ENCODE measurements around the gene PKIB.

Gene PKIB

GRCh38 chr6:122754191-122754731 is 144.1 kb downstream of the PKIB start:
- H3K4me2 ChIP-seq (ENCODE audit: low read length) = no peak overlapping the region
- no peak overlapping the region for H3K9ac ChIP-seq (ENCODE audit: low read length)
- H4K20me1 ChIP-seq (ENCODE audit: insufficient read depth, low read length) = no peaks in the 10 kb centered on the region
- no peak overlapping the region for H3K4me3 ChIP-seq (ENCODE audit: low read length)
- TF ChIP-seq, protein P1, sequence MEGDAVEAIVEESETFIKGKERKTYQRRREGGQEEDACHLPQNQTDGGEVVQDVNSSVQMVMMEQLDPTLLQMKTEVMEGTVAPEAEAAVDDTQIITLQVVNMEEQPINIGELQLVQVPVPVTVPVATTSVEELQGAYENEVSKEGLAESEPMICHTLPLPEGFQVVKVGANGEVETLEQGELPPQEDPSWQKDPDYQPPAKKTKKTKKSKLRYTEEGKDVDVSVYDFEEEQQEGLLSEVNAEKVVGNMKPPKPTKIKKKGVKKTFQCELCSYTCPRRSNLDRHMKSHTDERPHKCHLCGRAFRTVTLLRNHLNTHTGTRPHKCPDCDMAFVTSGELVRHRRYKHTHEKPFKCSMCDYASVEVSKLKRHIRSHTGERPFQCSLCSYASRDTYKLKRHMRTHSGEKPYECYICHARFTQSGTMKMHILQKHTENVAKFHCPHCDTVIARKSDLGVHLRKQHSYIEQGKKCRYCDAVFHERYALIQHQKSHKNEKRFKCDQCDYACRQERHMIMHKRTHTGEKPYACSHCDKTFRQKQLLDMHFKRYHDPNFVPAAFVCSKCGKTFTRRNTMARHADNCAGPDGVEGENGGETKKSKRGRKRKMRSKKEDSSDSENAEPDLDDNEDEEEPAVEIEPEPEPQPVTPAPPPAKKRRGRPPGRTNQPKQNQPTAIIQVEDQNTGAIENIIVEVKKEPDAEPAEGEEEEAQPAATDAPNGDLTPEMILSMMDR (IDR thresholded peaks at IDR 0.05; ENCODE audit: low read depth, low read length) = no peak
- H3K27ac ChIP-seq (ENCODE audit: low read length) = no peak overlapping the region
- no peaks in the 10 kb centered on the region for H3K36me3 ChIP-seq (replicated peaks; ENCODE audit: low read depth, low read length)
- no peaks in the 10 kb centered on the region for H3K27me3 ChIP-seq (ENCODE audit: low read depth, low read length)
- peaks cover 10% of the 10 kb centered on the region for H3K4me1 ChIP-seq (ENCODE audit: low read length)
- H3K79me2 ChIP-seq (ENCODE audit: low read length) = no peaks in the 10 kb centered on the region
- H2AFZ ChIP-seq (ENCODE audit: low read depth, low read length) = no peak overlapping the region
- no peaks in the 10 kb centered on the region for H3K9me3 ChIP-seq (ENCODE audit: insufficient read depth, low read length)

DNA sequence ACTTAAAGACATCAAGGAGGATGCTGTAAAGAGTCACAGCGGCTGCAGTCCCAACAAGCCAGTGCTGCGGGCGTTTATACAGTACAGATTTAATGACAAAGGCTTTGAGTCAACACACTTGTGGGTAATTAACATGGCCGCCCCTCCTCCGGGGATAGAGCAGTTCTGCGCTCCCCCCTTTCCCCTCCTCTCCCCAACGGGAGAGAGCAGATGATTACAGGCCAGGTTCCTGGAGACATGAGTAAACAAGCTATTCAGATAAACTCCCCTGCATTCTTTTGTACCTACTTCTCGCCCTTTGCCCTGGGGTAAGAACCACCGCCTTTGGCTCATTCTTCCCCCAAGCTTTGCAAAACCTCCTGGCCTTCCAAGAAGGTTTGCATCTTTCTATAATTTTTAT is 145.7 kb downstream of the PKIB start:
- no peaks in the 10 kb centered on the region for H3K9me3 ChIP-seq (ENCODE audit: insufficient read depth, low read length)
- no peaks in the 10 kb centered on the region for H3K36me3 ChIP-seq (replicated peaks; ENCODE audit: low read depth, low read length)
- no peak overlapping the region for H2AFZ ChIP-seq (ENCODE audit: low read depth, low read length)
- H3K4me1 ChIP-seq (ENCODE audit: low read length) = peaks cover 12% of the 10 kb centered on the region
- H3K4me2 ChIP-seq (ENCODE audit: low read length) = no peak overlapping the region
- H3K4me3 ChIP-seq (ENCODE audit: low read length) = no peak overlapping the region
- no peak overlapping the region for H3K27ac ChIP-seq (ENCODE audit: low read length)
- no peak overlapping the region for H3K9ac ChIP-seq (ENCODE audit: low read length)
- no peaks in the 10 kb centered on the region for H3K27me3 ChIP-seq (ENCODE audit: low read depth, low read length)
- no peaks in the 10 kb centered on the region for H3K79me2 ChIP-seq (ENCODE audit: low read length)
- no peaks in the 10 kb centered on the region for H4K20me1 ChIP-seq (ENCODE audit: insufficient read depth, low read length)
- TF ChIP-seq, protein P1 (IDR thresholded peaks at IDR 0.05; ENCODE audit: low read depth, low read length) = no peak
- no peak for TF ChIP-seq EZH2phosphoT487 (IDR thresholded peaks at IDR 0.05; ENCODE audit: low read depth)

DNA sequence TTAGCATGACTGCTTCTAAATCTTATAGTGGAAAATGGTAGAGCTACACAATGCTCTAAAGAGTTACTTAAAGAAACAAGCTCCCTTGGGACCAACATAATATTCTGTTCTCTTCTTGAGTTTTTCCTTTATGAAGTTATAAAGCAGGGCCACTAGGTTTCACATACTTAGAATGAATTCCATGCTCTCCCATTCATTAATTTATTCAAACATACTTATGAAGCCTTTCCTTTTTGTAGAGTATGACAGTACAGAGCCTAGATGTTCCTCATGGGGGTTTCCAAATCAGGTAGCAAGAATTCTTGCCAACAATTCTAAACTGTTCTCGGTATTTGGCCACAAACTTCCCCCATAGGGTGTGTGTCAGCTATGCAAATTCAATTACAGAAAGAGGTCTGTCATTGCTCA is 148.7 kb downstream of the PKIB start:
- Histone ChIP-seq H3K4me1 (ENCODE audit: low read length) (peaks cover 7% of the 10 kb centered on the region), H2AFZ (ENCODE audit: low read depth, low read length) (no peak overlapping the region), H3K79me2 (ENCODE audit: low read length) (no peaks in the 10 kb centered on the region), H4K20me1 (ENCODE audit: insufficient read depth, low read length) (no peaks in the 10 kb centered on the region), H3K4me2 (ENCODE audit: low read length) (0 out of 2 replicates have a peak overlapping the region, but pooled peaks have one; percentile 0), H3K9ac (ENCODE audit: low read length) (no peak overlapping the region), H3K4me3 (ENCODE audit: low read length) (no peak overlapping the region), H3K36me3 (replicated peaks; ENCODE audit: low read depth, low read length) (no peaks in the 10 kb centered on the region), H3K9me3 (ENCODE audit: insufficient read depth, low read length) (no peaks in the 10 kb centered on the region), H3K27me3 (ENCODE audit: low read depth, low read length) (no peaks in the 10 kb centered on the region), H3K27ac (ENCODE audit: low read length) (no peak overlapping the region)
- TF ChIP-seq, protein P1 (IDR thresholded peaks at IDR 0.05; ENCODE audit: low read depth, low read length) = no peak
- no peak for TF ChIP-seq EZH2phosphoT487 (IDR thresholded peaks at IDR 0.05; ENCODE audit: low read depth)

DNA sequence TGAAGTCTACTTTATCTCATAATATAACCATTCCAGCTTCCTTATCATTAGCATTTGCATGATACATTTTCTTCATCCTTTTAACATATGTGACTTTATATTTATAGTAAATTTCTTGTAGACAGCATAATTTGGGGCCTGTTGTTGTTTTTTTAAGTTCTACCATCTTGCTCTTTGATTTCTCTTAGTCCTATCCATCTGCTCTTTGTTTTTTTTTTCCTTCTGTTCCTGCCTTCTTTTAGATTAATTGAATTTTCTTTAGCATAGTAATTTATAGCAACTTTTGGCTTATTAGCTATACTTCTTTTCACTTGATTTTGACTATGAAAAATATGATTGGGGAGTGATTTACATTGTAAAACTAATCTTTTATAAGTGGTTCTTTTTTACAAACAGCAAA is 150.1 kb downstream of the PKIB start:
- Histone ChIP-seq H3K9ac (ENCODE audit: low read length) (no peak overlapping the region), H3K4me2 (ENCODE audit: low read length) (no peak overlapping the region), H3K36me3 (replicated peaks; ENCODE audit: low read depth, low read length) (no peaks in the 10 kb centered on the region), H3K27ac (ENCODE audit: low read length) (no peak overlapping the region), H2AFZ (ENCODE audit: low read depth, low read length) (no peak overlapping the region), H4K20me1 (ENCODE audit: insufficient read depth, low read length) (no peaks in the 10 kb centered on the region), H3K27me3 (ENCODE audit: low read depth, low read length) (no peaks in the 10 kb centered on the region), H3K4me3 (ENCODE audit: low read length) (no peak overlapping the region), H3K79me2 (ENCODE audit: low read length) (no peaks in the 10 kb centered on the region), H3K9me3 (ENCODE audit: insufficient read depth, low read length) (no peaks in the 10 kb centered on the region), H3K4me1 (ENCODE audit: low read length) (peaks cover 7% of the 10 kb centered on the region)
- TF ChIP-seq EZH2phosphoT487 (IDR thresholded peaks at IDR 0.05; ENCODE audit: low read depth) = no peak
- TF ChIP-seq, protein P1 (IDR thresholded peaks at IDR 0.05; ENCODE audit: low read depth, low read length) = no peak
